ENCODE data around the gene FBXO17. TPM values are rescaled to one million over a fixed set of nuclear protein-coding genes. Genes with fewer than 3 reads are reported as not detected.
A peak's percentile ranks its signal among the peaks of the same experiment; 100 is the strongest.

The FBXO17 gene
- total RNA-seq, 2 experiments from 2014 or later = 0.35 TPM; not detected in 1

DNA sequence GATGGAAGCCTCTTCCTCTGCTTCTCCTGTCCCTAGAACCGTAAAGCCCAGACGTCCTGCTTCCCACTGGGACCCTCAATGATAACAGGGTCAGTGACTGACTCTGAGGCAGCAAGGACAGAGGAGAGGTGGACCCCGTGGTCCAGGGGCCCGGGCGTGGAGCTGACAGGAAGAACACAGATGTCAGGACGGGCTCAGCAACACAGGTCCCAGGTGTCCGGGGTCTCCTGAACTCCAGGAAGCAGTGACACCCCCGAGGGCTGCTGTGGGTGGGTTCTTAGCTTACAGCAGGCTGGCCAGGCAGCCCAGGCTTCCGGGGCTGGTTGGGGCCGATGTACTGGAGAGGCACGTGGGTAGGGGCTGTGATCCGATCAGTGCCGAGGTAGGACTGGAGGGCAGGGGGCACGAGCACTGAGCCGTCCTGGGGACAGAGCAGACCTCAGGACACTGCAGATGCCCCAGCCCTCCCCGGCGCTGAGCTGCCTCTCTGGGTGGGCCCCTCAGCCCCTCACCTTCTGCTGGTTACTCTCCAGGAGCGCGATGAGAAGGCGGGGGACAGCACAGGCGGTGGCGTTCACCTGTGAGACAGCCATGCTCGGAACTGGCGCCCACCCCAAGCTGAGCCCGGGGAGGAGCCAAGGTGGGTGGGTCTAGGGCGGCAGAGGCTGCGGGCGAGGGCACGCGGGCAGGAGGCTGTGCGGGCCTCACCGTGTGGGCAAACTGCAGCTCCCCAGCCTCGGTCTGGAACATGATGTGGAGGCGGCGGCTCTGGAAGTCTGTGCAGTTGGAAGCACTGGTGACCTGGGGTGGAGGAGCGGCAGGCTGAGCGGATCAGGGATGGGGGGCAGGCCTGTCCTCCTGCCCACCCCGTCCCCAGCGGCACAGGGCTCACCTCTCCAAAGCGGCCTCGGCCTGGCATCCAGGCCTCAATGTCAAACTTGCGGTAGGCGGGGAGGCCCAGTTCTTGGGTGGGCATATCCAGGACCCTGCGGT is 59.9 kb downstream of the FBXO17 start:
- ChIA-PET CTCF (interaction anchor here (0.6 to 1.3 kb wide), 4 partner anchors 9 to 17 kb away, joined by 3 to 6 read pairs (median 4); no protein-coding TSS in a partner anchor), POLR2A (no interaction called here)
- DNase-seq = no peak
- Mint-ChIP-seq H3K36me3 (ENCODE audit: low read depth) (peaks cover 6% of the 10 kb centered on the region), H3K4me1 (peaks cover 2% of the 10 kb centered on the region), H3K27ac (no peak overlapping the region), H3K4me3 (no peak overlapping the region), H3K27me3 (no peaks in the 10 kb centered on the region), H3K9me3 (no peaks in the 10 kb centered on the region)

DNA sequence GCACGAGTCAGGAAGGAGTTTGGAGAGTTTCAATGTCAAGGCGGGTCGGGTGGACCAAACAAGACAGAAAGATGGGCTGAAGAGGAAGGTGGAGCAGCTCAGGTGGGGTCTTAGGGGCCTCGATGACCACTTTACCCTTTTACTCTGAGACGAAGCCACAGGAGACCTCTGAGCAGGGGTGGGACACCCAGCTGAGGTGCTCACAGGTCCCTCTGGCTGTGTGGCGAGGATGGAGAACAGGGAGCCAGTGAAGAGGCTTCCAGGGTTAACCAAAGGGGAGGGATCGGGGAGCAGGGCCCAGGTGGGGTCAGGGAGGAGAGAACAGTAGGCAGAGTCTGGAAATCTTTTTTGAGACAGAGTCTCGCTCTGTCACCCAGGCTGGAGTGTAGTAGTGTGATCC is 61.6 kb downstream of the FBXO17 start:
- POLR2A ChIA-PET = interaction anchor here (0.5 kb wide), 1 partner anchor 123 kb away, joined by 3 read pairs; no protein-coding TSS in a partner anchor
- peaks cover 5% of the 10 kb centered on the region for H3K4me1 Mint-ChIP-seq
- peaks cover 11% of the 10 kb centered on the region for H3K36me3 Mint-ChIP-seq (ENCODE audit: low read depth)
- H3K4me3 Mint-ChIP-seq = no peak overlapping the region
- DNase-seq = no peak
- CTCF ChIA-PET = interaction anchor here (1.1 to 1.3 kb wide), 3 partner anchors 17 to 144 kb away, joined by 3 to 4 read pairs (median 3); partner anchors contain the start of genes MRPS12 and SARS2
- H3K27ac Mint-ChIP-seq = no peak overlapping the region
- no peaks in the 10 kb centered on the region for H3K9me3 Mint-ChIP-seq
- no peaks in the 10 kb centered on the region for H3K27me3 Mint-ChIP-seq

DNA sequence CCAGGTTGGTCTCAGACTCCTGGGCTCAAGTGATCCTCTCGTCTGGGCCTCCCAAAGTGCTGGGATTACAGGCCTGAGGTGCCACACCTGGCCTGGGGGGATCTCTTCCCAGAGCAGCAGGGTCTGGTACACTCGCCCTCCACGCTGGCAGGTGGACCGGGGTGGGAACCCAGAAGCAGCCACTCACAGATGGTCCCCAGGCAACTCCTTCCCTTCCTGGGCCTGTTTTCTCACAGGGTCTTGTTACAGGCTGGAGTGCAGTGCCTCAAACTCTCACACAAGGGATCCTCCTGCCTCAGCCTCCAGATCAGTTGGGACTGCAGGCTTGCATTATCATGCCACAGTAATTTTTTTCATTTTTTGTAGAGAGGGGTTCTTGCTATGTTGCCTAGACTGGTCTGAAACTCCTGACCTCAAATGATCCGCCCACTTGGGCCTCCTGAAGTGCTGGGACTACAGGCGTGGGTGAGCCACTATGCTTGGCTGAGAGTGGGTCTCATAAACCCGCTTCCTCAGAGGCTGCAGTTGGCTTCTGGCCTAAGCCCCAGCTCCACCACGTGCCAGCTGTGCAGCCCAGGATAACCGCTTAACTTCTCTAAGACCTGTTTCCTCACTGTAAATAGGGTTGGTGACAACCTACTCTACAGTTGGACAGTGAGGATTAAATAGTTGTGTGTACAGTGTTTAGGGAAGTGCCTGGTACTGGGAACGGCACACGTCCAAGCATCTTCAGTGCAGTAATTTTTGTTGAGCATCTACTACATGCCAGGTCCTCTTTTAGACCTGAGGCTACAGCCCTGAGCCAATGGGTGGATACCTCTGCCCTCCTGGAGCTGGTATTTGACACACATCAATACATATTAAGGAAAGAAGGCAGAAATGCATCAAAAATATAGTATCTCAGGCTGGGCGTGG is 62.7 kb downstream of the FBXO17 start:
- no peak for DNase-seq
- peaks cover 11% of the 10 kb centered on the region for H3K4me1 Mint-ChIP-seq
- CTCF ChIA-PET = interaction anchor here (0.9 to 1.5 kb wide), 3 partner anchors 10 to 21 kb away, joined by 3 to 4 read pairs (median 4); partner anchors contain the start of genes MRPS12 and SARS2

DNA sequence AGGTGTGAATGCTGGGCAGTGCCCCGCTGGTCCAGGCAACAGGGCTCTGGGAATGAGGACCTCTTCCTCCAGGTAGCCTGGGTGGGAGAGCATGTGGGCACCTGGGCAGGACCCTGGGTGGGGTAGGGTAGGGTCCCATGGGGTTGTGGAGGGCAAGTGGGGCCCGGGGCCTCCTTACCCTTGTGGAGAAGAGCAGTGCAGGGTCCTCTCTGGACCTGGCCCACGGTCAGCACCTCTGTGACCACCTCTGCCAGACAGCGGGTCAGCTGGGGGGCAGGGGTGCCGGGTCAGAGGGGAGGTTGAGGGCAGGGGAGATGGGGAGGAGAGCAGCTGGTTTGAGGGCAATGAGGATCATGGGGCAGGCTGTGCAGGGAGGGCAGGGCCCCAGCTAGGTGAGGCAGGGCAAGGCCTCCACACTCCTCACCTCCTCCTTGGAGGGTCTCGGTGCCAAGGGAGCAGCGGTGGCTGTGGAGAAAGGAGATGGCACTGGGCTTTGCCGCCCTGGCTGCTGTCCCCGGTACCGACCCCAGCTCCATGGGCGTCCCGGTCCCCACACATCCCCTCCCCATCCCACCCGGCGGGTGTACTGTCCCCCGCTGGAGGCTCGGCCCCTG is 64.0 kb downstream of the FBXO17 start:
- Mint-ChIP-seq H3K27me3 (no peaks in the 10 kb centered on the region), H3K9me3 (no peaks in the 10 kb centered on the region), H3K4me3 (no peak overlapping the region), H3K4me1 (peaks cover 14% of the 10 kb centered on the region), H3K36me3 (ENCODE audit: low read depth) (peaks cover 32% of the 10 kb centered on the region), H3K27ac (no peak overlapping the region)
- POLR2A ChIA-PET = no interaction called here
- CTCF ChIA-PET = interaction anchor here (1.4 to 1.5 kb wide), 2 partner anchors 9 to 19 kb away, joined by 3 to 6 read pairs; partner anchors contain the start of genes MRPS12 and SARS2
- DNase-seq = no peak

More for the DNA sequence above, 62.7 kb downstream of the FBXO17 start:
- Mint-ChIP-seq H3K36me3 (ENCODE audit: low read depth) (peaks cover 19% of the 10 kb centered on the region), H3K4me3 (no peak overlapping the region), H3K27ac (peak overlapping the region; percentile 15), H3K27me3 (no peaks in the 10 kb centered on the region), H3K9me3 (no peaks in the 10 kb centered on the region)
- POLR2A ChIA-PET = no interaction called here

DNA sequence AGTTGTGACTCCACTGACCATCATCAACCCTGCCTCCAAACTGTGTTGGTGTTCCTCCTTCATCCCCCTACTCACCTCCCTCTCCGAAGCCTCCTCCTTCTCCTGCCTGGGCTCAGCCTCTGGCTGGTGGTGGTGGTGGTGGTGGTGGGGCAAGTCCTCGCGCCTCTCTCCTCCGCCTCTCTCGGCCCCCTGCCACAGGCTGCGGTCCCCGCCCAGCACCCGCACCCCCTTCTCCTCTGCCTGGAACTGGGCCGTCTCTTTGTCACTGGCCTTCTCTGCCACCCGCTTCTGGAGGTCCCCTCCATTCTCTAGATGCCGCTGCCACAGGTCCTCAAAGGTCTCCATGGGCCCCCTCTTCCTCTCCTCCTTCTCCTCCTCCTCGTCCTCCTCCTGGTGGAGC is 65.1 kb downstream of the FBXO17 start:
- POLR2A ChIA-PET = no interaction called here
- no peak overlapping the region for H3K4me3 Mint-ChIP-seq
- no peak for DNase-seq
- no peaks in the 10 kb centered on the region for H3K27me3 Mint-ChIP-seq
- H3K4me1 Mint-ChIP-seq = peaks cover 14% of the 10 kb centered on the region
- peak overlapping the region; percentile 62 for H3K27ac Mint-ChIP-seq
- CTCF ChIA-PET = interaction anchor here (0.6 to 1.4 kb wide), 2 partner anchors 20 to 75 kb away, joined by 4 to 6 read pairs; partner anchors contain the start of genes MRPS12 and SARS2
- no peaks in the 10 kb centered on the region for H3K9me3 Mint-ChIP-seq
- peaks cover 32% of the 10 kb centered on the region for H3K36me3 Mint-ChIP-seq (ENCODE audit: low read depth)

DNA sequence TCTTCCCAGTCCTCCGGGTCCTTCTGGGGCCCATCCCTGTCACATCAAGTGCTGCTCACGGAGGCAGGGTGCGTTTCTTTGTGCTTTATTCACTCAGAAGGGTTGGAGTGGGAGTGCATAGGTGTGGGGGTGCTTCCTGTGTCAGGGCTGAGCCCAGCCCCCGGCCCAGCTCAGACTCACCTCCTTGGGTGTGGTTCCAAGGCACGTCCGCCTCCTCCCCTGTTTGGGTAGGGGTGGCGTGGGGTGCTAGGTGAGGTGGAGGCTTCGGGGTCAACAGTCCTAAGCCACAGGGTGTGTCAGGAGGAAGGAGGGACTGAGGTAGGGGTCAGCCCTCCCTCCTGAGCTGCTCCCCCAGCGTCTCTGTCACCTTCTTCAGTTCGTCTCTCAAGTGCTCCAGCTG is 66.6 kb downstream of the FBXO17 start:
- H3K4me1 Mint-ChIP-seq = peaks cover 21% of the 10 kb centered on the region
- CTCF ChIA-PET = interaction anchor here (0.6 to 1.1 kb wide), 2 partner anchors 21 to 139 kb away, joined by 3 to 6 read pairs; no protein-coding TSS in a partner anchor
- peak overlapping the region; percentile 68 for H3K27ac Mint-ChIP-seq
- DNase-seq = no peak
- peaks cover 41% of the 10 kb centered on the region for H3K36me3 Mint-ChIP-seq (ENCODE audit: low read depth)
- no peak overlapping the region for H3K4me3 Mint-ChIP-seq
- no peaks in the 10 kb centered on the region for H3K27me3 Mint-ChIP-seq
- no peaks in the 10 kb centered on the region for H3K9me3 Mint-ChIP-seq
- POLR2A ChIA-PET = no interaction called here

DNA sequence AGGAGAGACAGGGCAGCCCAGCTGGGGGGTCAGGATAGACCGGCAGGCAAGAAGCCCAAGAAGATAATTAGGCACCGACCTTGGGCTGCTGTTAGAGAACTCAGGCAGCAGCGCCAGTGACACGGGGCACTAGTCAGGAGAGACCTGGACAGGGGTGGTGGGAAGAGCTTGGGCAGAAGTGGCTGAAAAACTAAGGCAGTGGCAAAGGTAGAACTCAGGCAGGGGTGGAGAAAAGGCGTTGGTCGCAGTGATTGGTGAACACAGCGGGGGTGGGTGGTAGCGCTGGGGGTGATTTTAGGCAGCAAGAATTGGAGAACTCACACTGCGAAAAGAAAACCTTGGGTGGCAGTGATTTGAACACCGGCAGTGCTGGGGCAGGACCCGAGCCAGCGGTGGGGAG is 67.9 kb downstream of the FBXO17 start:
- Mint-ChIP-seq H3K4me3 (no peak overlapping the region), H3K36me3 (ENCODE audit: low read depth) (peaks cover 41% of the 10 kb centered on the region), H3K9me3 (no peaks in the 10 kb centered on the region), H3K27me3 (no peaks in the 10 kb centered on the region), H3K4me1 (peaks cover 21% of the 10 kb centered on the region), H3K27ac (peak overlapping the region; percentile 78)
- DNase-seq = no peak
- POLR2A ChIA-PET = no interaction called here
- CTCF ChIA-PET = interaction anchor here (2.1 kb wide), 1 partner anchor 23 kb away, joined by 9 read pairs; the partner anchor contains the start of genes MRPS12 and SARS2

DNA sequence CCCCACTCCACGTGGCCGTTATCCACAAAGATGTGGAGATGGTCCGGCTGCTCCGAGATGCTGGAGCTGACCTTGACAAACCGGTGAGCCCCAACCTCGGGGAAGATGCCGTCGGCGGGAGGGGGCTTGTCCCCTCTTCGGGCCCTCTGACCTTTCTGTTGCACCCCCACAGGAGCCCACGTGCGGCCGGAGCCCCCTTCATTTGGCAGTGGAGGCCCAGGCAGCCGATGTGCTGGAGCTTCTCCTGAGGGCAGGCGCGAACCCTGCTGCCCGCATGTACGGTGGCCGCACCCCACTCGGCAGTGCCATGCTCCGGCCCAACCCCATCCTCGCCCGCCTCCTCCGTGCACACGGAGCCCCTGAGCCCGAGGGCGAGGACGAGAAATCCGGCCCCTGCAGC is 68.3 kb downstream of the FBXO17 start:
- no peak overlapping the region for H3K27ac Mint-ChIP-seq
- peaks cover 22% of the 10 kb centered on the region for H3K4me1 Mint-ChIP-seq
- H3K9me3 Mint-ChIP-seq = no peaks in the 10 kb centered on the region
- peaks cover 42% of the 10 kb centered on the region for H3K36me3 Mint-ChIP-seq (ENCODE audit: low read depth)
- CTCF ChIA-PET = interaction anchor here (2.0 to 2.1 kb wide), 2 partner anchors 8 to 23 kb away, joined by 6 to 9 read pairs; partner anchors contain the start of genes MRPS12 and SARS2
- H3K4me3 Mint-ChIP-seq = no peak overlapping the region
- POLR2A ChIA-PET = no interaction called here
- no peak for DNase-seq
- H3K27me3 Mint-ChIP-seq = no peaks in the 10 kb centered on the region

DNA sequence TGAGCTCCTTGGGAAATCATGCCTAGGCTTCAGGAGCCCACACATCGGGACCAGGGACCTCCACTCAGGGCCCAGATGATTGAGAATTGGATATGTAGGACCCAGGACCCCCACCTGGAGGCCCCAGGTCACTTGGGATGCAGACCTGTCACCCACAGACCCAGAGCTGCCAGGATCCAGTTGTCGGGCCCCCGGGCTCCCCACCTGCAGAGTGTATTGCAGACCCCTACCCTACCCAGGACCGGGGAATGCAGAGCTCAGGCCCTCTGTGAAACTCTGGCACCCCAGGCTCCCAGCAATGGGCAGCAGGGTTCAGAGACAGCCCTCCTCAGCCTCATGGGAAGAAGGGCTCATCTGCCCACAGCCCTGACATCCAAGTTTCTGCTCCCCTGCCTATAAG is 69.9 kb downstream of the FBXO17 start:
- H3K27ac Mint-ChIP-seq = no peak overlapping the region
- peaks cover 32% of the 10 kb centered on the region for H3K4me1 Mint-ChIP-seq
- CTCF ChIA-PET = interaction anchor here (0.7 to 2.0 kb wide), 7 partner anchors 10 to 680 kb away, joined by 3 to 6 read pairs (median 3); partner anchors contain the start of genes MRPS12 and SARS2
- H3K4me3 Mint-ChIP-seq = no peak overlapping the region
- peaks cover 45% of the 10 kb centered on the region for H3K36me3 Mint-ChIP-seq (ENCODE audit: low read depth)
- no peak for DNase-seq
- POLR2A ChIA-PET = no interaction called here
- no peaks in the 10 kb centered on the region for H3K27me3 Mint-ChIP-seq
- no peaks in the 10 kb centered on the region for H3K9me3 Mint-ChIP-seq

DNA sequence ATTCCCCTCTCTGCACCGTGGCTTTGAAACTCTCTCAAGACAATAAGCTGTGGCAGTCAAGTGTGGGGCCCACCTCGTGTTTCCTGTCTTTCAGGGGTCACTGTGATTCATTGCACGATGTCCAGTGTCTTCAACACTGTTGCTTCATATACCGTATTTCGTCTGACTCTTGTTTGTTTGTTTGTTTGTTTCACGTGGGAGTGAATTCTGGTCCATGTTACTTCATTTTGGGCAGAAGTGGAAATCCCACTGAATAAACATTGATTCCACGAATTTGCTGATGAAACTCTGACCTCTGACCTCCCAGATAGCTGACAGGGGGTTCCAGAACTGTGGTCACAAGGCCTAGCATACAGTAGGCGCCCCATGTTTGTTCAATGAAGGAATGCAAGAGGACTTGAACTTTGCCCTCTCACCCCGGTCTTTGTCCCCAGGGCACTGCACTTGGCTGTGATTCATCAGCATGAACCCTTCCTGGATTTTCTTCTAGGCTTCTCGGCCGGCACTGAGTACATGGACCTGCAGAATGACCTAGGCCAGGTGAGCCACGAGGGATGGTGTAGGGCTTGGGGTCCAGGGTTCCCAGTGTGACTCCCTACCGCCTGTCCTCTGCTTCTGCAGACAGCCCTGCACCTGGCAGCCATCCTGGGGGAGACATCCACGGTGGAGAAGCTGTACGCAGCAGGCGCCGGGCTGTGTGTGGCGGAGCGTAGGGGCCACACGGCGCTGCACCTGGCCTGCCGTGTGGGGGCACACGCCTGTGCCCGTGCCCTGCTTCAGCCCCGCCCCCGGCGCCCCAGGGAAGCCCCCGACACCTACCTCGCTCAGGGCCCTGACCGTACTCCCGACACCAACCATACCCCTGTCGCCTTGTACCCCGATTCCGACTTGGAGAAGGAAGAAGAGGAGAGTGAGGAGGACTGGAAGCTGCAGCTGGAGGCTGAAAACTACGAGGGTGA is 70.7 kb downstream of the FBXO17 start:
- Mint-ChIP-seq H3K9me3 (no peaks in the 10 kb centered on the region), H3K4me1 (peaks cover 35% of the 10 kb centered on the region), H3K27ac (no peak overlapping the region), H3K4me3 (no peak overlapping the region), H3K36me3 (ENCODE audit: low read depth) (peaks cover 43% of the 10 kb centered on the region), H3K27me3 (no peaks in the 10 kb centered on the region)
- CTCF ChIA-PET = interaction anchor here (1.1 to 2.0 kb wide), 4 partner anchors 10 to 26 kb away, joined by 3 to 6 read pairs (median 3); partner anchors contain the start of genes MRPS12 and SARS2
- DNase-seq = no peak
- POLR2A ChIA-PET = no interaction called here

DNA sequence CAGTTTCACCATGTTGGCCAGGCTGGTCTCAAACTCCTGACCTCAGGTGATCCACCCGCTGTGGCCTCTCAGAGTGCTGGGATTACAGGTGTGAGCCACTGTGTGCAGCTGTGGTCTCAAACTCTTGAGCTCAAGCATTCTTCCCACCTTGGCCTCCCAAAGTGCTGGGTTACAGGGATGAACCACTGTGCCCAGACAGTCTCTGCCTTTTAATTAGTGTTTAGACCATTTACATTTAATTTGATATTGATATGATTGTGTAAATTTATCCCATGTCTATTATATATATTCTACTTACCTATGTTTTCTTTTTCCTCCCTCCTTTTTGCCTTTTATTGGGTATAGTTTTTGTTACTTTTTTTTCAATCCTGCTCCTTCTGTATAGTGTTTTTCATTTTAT is 73.9 kb downstream of the FBXO17 start:
- H3K27ac Mint-ChIP-seq = peak overlapping the region; percentile 19
- no peaks in the 10 kb centered on the region for H3K27me3 Mint-ChIP-seq
- no peak overlapping the region for H3K4me3 Mint-ChIP-seq
- peaks cover 20% of the 10 kb centered on the region for H3K36me3 Mint-ChIP-seq (ENCODE audit: low read depth)
- no peak for DNase-seq
- peaks cover 41% of the 10 kb centered on the region for H3K4me1 Mint-ChIP-seq
- H3K9me3 Mint-ChIP-seq = no peaks in the 10 kb centered on the region
- ChIA-PET POLR2A (no interaction called here), CTCF (interaction anchor here (2.3 kb wide), 1 partner anchor 28 kb away, joined by 16 read pairs; the partner anchor contains the start of genes MRPS12 and SARS2)

Data from activated CD4-positive, alpha-beta T cell treated with anti-CD3 and anti-CD28 coated beads, Interleukin-2, amount 10 ng/mL, durations not matched to agents 7 days and 5 days (primary cell).